ENCODE results near the gene GFOD1. TPM values are rescaled to one million over a fixed set of nuclear protein-coding genes. Genes with fewer than 3 reads are reported as not detected.

Gene GFOD1
- total and polyA plus RNA-seq, 2 experiments from 2014 or later: 16.2 to 30.5 TPM

GRCh38 chr6:13431861-13432465 is 55.4 kb downstream of the GFOD1 start:
- Histone ChIP-seq H3K27ac (no peak overlapping the region), H3K4me3 (no peak overlapping the region), H3K9me3 (ENCODE audit: low read depth) (no peaks in the 10 kb centered on the region), H3K36me3 (no peaks in the 10 kb centered on the region), H3K4me1 (ENCODE audit: low read depth) (peaks cover 27% of the 10 kb centered on the region), H3K27me3 (no peaks in the 10 kb centered on the region)
- DNase-seq (ENCODE audit: low read depth in 1 of 2, low spot score in 1 of 2): peak in 1 of 2 donors; percentile 39
- TF ChIP-seq, protein P1, sequence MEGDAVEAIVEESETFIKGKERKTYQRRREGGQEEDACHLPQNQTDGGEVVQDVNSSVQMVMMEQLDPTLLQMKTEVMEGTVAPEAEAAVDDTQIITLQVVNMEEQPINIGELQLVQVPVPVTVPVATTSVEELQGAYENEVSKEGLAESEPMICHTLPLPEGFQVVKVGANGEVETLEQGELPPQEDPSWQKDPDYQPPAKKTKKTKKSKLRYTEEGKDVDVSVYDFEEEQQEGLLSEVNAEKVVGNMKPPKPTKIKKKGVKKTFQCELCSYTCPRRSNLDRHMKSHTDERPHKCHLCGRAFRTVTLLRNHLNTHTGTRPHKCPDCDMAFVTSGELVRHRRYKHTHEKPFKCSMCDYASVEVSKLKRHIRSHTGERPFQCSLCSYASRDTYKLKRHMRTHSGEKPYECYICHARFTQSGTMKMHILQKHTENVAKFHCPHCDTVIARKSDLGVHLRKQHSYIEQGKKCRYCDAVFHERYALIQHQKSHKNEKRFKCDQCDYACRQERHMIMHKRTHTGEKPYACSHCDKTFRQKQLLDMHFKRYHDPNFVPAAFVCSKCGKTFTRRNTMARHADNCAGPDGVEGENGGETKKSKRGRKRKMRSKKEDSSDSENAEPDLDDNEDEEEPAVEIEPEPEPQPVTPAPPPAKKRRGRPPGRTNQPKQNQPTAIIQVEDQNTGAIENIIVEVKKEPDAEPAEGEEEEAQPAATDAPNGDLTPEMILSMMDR (IDR thresholded peaks at IDR 0.05; ENCODE audit: low read depth, low read length): no peak

DNA sequence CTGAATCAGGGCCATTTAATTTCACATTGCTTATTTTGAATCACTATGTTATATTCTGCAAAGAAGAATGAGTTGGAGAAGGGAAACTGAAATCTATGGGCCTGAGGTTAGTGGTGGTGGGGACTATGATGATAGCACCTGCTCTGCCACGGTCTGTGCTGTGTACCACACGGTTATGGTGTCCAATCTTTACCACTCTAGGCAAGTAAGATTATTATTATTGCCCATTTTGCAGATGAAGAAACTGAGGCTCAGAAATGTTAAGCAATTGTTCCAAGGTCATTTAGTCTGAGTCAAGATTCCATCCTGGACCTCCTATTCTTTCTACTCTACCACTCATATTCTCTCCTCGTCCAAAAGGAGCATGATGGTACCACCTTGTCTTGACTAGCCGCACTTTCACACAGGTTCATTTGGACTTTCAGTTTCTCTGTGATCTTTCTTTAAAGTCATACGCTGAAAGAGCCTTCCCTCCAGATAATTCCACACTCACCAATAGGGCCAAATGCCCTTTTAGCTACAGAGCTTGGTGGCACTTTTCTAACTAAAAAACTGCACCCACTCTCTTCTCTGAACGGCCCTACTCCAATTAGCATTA is 56.2 kb downstream of the GFOD1 start:
- no peaks in the 10 kb centered on the region for H3K9me3 ChIP-seq (ENCODE audit: low read depth)
- no peak for DNase-seq (ENCODE audit: low read depth in 1 of 2, low spot score in 1 of 2)
- peaks cover 35% of the 10 kb centered on the region for H3K4me1 ChIP-seq (ENCODE audit: low read depth)
- H3K27ac ChIP-seq: no peak overlapping the region
- no peak overlapping the region for H3K4me3 ChIP-seq
- H3K27me3 ChIP-seq: no peaks in the 10 kb centered on the region
- H3K36me3 ChIP-seq: no peaks in the 10 kb centered on the region
- TF ChIP-seq, protein P1 (IDR thresholded peaks at IDR 0.05; ENCODE audit: low read depth, low read length): no peak

- TF ChIP-seq, protein P1 (IDR thresholded peaks at IDR 0.05; ENCODE audit: low read depth, low read length): no peak
- Histone ChIP-seq H3K27me3 (no peaks in the 10 kb centered on the region), H3K4me3 (no peak overlapping the region), H3K27ac (peak overlapping the region; percentile 88), H3K36me3 (no peaks in the 10 kb centered on the region), H3K9me3 (ENCODE audit: low read depth) (no peaks in the 10 kb centered on the region), H3K4me1 (ENCODE audit: low read depth) (peaks cover 53% of the 10 kb centered on the region)
- DNase-seq (ENCODE audit: low read depth in 1 of 2, low spot score in 1 of 2): no peak
Measured at GRCh38 chr6:13429406-13429753, 58.0 kb downstream of the GFOD1 start.

- H3K4me1 ChIP-seq (ENCODE audit: low read depth): peaks cover 56% of the 10 kb centered on the region
- H3K4me3 ChIP-seq: no peak overlapping the region
- no peaks in the 10 kb centered on the region for H3K9me3 ChIP-seq (ENCODE audit: low read depth)
- peak overlapping the region; percentile 88 for H3K27ac ChIP-seq
- no peaks in the 10 kb centered on the region for H3K27me3 ChIP-seq
- TF ChIP-seq, protein P1 (IDR thresholded peaks at IDR 0.05; ENCODE audit: low read depth, low read length): no peak
- no peak for DNase-seq (ENCODE audit: low read depth in 1 of 2, low spot score in 1 of 2)
- H3K36me3 ChIP-seq: no peaks in the 10 kb centered on the region
Measured at GRCh38 chr6:13428583-13429405, 58.6 kb downstream of the GFOD1 start.

DNA sequence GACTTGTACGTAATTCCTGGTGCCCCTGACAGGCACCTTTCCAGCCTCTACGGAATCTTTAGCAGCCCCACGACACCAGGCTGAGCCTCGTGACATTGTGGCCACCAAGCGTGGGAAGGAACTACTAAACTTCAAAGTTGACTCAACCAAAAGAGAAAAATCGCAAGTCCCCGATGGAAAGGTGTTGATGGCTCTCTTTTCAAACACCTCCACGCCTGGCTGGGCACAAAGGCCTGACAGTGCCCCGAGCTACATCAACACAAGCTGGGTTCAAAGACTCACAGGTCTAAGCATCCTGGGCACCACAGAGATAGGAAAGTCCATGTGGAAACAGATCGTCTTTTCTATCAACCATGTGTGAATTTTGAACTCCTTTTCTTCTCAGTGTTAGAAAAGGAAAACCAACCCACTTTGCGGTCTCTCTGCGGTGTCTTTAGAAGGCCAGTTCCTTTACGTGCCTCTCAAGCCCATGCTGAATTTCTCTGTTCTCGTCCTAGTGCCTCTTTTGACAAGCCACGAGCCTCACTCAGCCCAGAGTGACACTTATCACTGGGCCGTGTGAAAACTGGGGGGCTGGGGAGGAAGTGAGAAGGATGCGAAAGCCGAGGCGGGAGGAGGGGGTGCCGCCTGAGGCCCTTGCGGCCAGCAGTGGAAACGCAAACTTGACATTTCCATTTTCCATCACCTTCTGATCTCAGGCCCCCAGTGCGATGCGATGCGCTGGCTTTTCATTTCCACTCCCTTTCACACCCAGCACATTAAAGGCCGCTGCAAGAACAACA is 59.4 kb downstream of the GFOD1 start:
- DNase-seq (ENCODE audit: low read depth in 1 of 2, low spot score in 1 of 2): peak in 1 of 2 donors; percentile 48
- Histone ChIP-seq H3K27ac (peak overlapping the region; percentile 88), H3K4me3 (no peak overlapping the region), H3K36me3 (no peaks in the 10 kb centered on the region), H3K9me3 (ENCODE audit: low read depth) (no peaks in the 10 kb centered on the region), H3K27me3 (no peaks in the 10 kb centered on the region), H3K4me1 (ENCODE audit: low read depth) (peaks cover 58% of the 10 kb centered on the region)
- TF ChIP-seq, protein P1 (IDR thresholded peaks at IDR 0.05; ENCODE audit: low read depth, low read length): peak; percentile 5
